Neural cell (in vitro differentiated cells): ENCODE results near the gene TRAF3. TPM values are rescaled to one million over a fixed set of nuclear protein-coding genes. Genes with fewer than 3 reads are reported as not detected.

Experiments
- H2AFZ ChIP-seq: fragments of 200-600, 300-800 bp; sonication (generic), shearing (Covaris generic); 2 replicates; pipeline ENCODE4 v1.6.0; 2014; ENCODE audit warnings: low read depth, mild to moderate bottlenecking, antibody characterized with exemption, low read length, moderate library complexity
- H3F3A ChIP-seq: fragments of 200-600 bp; shearing (Covaris generic); 2 replicates; pipeline ENCODE4 v1.6.1; 2016; ENCODE audit warnings: mild to moderate bottlenecking, moderate library complexity, mixed read lengths, antibody characterized with exemption, low read length; ENCODE audit not compliant: insufficient read depth, poor library complexity, severe bottlenecking
- H3K27ac ChIP-seq: fragments of 200-600, 300-800 bp; sonication (generic), shearing (Covaris generic); 2 replicates; pipeline ENCODE4 v1.5.1; 2014; ENCODE audit warnings: mild to moderate bottlenecking, low read length, moderate library complexity
- H3K27me3 ChIP-seq: fragments of 300-800, 200-600 bp; sonication (generic), shearing (Covaris generic); 2 replicates; pipeline ENCODE4 v1.6.0; 2014; ENCODE audit warnings: mild to moderate bottlenecking, low read depth, low read length, moderate library complexity; ENCODE audit not compliant: insufficient read depth
- H3K36me3 ChIP-seq: fragments of 300-800, 200-600 bp; sonication (generic), shearing (Covaris generic); 2 replicates; pipeline ENCODE4 v1.5.1; 2014; ENCODE audit warnings: mild to moderate bottlenecking, antibody characterized with exemption, low read length, moderate library complexity; ENCODE audit not compliant: insufficient read depth
- H3K4me2 ChIP-seq: fragments of 300-800, 200-600 bp; sonication (generic), shearing (Covaris generic); 2 replicates; pipeline ENCODE4 v1.6.0; 2014; ENCODE audit warnings: mild to moderate bottlenecking, low read length
- H3K4me3 ChIP-seq: fragments of 300-800, 200-600 bp; sonication (generic), shearing (Covaris generic); 2 replicates; pipeline ENCODE4 v1.5.1; 2014; ENCODE audit warnings: mild to moderate bottlenecking, low read length, moderate library complexity
- H3K79me2 ChIP-seq: fragments of 200-600 bp; shearing (Covaris generic); replicated peaks from 2 replicates; pipeline ENCODE4 v1.6.0; 2014; ENCODE audit warnings: mild to moderate bottlenecking, low read length, moderate library complexity; ENCODE audit not compliant: insufficient read depth
- H3K9ac ChIP-seq: fragments of 300-800, 200-600 bp; sonication (generic), shearing (Covaris generic); 2 replicates; pipeline ENCODE4 v1.6.1; 2016; ENCODE audit warnings: mild to moderate bottlenecking, low read length, mixed read lengths
- H3K9me2 ChIP-seq: fragments of 200-600 bp; shearing (Covaris generic); 2 replicates; pipeline ENCODE4 v1.6.1; 2016; ENCODE audit warnings: mild to moderate bottlenecking, low read length, mixed read lengths; ENCODE audit not compliant: insufficient read depth
- H3K9me3 ChIP-seq: fragments of 200-600, 300-800 bp; sonication (generic), shearing (Covaris generic); 2 replicates; pipeline ENCODE4 v1.6.1; 2016; ENCODE audit warnings: mild to moderate bottlenecking, mixed run types, low read length, moderate library complexity, mixed read lengths
- H4K20me1 ChIP-seq: fragments of 200-600 bp; shearing (Covaris generic); 2 replicates; pipeline ENCODE4 v1.6.1; 2016; ENCODE audit warnings: mild to moderate bottlenecking, mixed run types; ENCODE audit not compliant: insufficient read depth
- EP300 ChIP-seq: fragments of 450-650 bp; conservative IDR thresholded peaks from 2 replicates; pipeline ENCODE4 v1.6.1; 2014; ENCODE audit warnings: antibody characterized with exemption, mild to moderate bottlenecking, moderate library complexity; ENCODE audit not compliant: poor library complexity, severe bottlenecking
- EZH2 ChIP-seq: fragments of 200-600, 300-800 bp; shearing (Covaris generic), sonication (generic); IDR thresholded peaks from 2 replicates; pipeline ENCODE4 v1.6.1; 2014; ENCODE audit warnings: antibody characterized with exemption, low read length, borderline replicate concordance, mild to moderate bottlenecking; ENCODE audit not compliant: insufficient read depth, poor library complexity, severe bottlenecking
- MXI1 ChIP-seq: fragments of 450-650 bp; conservative IDR thresholded peaks from 2 replicates; pipeline ENCODE4 v1.6.1; 2014; ENCODE audit warnings: antibody characterized with exemption, mild to moderate bottlenecking; ENCODE audit not compliant: poor library complexity, severe bottlenecking
- POLR2AphosphoS5 ChIP-seq: IDR thresholded peaks from 2 replicates; pipeline ENCODE4 v1.6.1; 2012
- RAD21 ChIP-seq: fragments of 450-650 bp; conservative IDR thresholded peaks from 2 replicates; pipeline ENCODE4 v1.6.1; 2014; ENCODE audit warnings: antibody characterized with exemption, mild to moderate bottlenecking, moderate library complexity
- REST ChIP-seq: IDR thresholded peaks from 2 replicates; pipeline ENCODE4 v1.6.1; 2012; ENCODE audit warnings: borderline replicate concordance
- SMC3 ChIP-seq: fragments of 450-650 bp; conservative IDR thresholded peaks from 2 replicates; pipeline ENCODE4 v1.6.1; 2014; ENCODE audit warnings: antibody characterized with exemption, mild to moderate bottlenecking, moderate library complexity; ENCODE audit not compliant: poor library complexity
- TAF1 ChIP-seq: IDR thresholded peaks from 2 replicates; pipeline ENCODE4 v1.6.1; 2012; ENCODE audit warnings: low read depth
- polyA plus RNA-seq: library from polyadenylated mRNA; depleted of rRNA; stranded (reverse); fragments of >200 nt; gene quantifications from 2 replicates; pipeline ENCODE4 v1.2.3, GENCODE V29; 2014
- TF ChIP-seq, protein P1 (sequence below): fragments of 450-650 bp; IDR thresholded peaks from 2 replicates; pipeline ENCODE4 v1.5.1; 2014; ENCODE audit warnings: antibody characterized with exemption, mild to moderate bottlenecking, moderate library complexity; ENCODE audit not compliant: poor library complexity, severe bottlenecking

The TRAF3 gene
- polyA plus RNA-seq, 1 donor from 2014 or later, result 13.3 TPM

GRCh38 chr14:102786768-102787167 lies 9.5 kb downstream of the TRAF3 start:
- no peaks in the 10 kb centered on the region for H3K9me2 ChIP-seq
- H3K4me3 ChIP-seq, result no peak overlapping the region
- H4K20me1 ChIP-seq, result no peaks in the 10 kb centered on the region
- no peak overlapping the region for H2AFZ ChIP-seq
- H3K27ac ChIP-seq, result no peak overlapping the region
- no peaks in the 10 kb centered on the region for H3F3A ChIP-seq
- H3K9me3 ChIP-seq, result no peaks in the 10 kb centered on the region
- no peaks in the 10 kb centered on the region for H3K36me3 ChIP-seq
- TF ChIP-seq RAD21, result no peak
- TF ChIP-seq EZH2, result no peak
- TF ChIP-seq TAF1, result no peak
- TF ChIP-seq REST, result no peak
- H3K79me2 ChIP-seq, result peaks cover 6% of the 10 kb centered on the region
- H3K4me2 ChIP-seq, result no peak overlapping the region
- H3K27me3 ChIP-seq, result no peaks in the 10 kb centered on the region
- no peak overlapping the region for H3K9ac ChIP-seq

DNA sequence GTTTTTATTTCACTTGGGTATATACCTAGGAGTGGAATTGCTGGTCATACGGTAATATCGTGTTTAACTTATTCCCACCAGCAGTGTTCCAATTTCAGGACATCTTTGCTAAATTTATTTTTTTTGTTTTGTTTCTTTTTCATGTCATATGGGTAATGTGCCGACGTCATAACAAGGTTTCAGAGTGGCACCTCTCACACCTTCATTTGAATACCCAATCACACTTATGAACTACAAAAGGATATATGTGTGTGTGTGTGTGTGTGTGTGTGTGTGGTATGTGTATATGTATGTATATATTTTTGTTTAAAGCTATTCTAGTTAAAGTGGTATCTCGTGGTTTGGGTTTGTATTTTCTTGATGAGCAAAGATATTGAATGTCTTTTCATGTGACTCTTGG lies 12.1 kb downstream of the TRAF3 start:
- H3K4me3 ChIP-seq, result no peak overlapping the region
- no peaks in the 10 kb centered on the region for H4K20me1 ChIP-seq
- H3K79me2 ChIP-seq, result no peaks in the 10 kb centered on the region

More for the DNA sequence above, 12.1 kb downstream of the TRAF3 start:
- TF ChIP-seq EP300 (no peak), REST (no peak), POLR2AphosphoS5 (no peak), TAF1 (no peak), SMC3 (no peak), EZH2 (no peak), MXI1 (no peak), RAD21 (no peak)
- TF ChIP-seq, protein P1, sequence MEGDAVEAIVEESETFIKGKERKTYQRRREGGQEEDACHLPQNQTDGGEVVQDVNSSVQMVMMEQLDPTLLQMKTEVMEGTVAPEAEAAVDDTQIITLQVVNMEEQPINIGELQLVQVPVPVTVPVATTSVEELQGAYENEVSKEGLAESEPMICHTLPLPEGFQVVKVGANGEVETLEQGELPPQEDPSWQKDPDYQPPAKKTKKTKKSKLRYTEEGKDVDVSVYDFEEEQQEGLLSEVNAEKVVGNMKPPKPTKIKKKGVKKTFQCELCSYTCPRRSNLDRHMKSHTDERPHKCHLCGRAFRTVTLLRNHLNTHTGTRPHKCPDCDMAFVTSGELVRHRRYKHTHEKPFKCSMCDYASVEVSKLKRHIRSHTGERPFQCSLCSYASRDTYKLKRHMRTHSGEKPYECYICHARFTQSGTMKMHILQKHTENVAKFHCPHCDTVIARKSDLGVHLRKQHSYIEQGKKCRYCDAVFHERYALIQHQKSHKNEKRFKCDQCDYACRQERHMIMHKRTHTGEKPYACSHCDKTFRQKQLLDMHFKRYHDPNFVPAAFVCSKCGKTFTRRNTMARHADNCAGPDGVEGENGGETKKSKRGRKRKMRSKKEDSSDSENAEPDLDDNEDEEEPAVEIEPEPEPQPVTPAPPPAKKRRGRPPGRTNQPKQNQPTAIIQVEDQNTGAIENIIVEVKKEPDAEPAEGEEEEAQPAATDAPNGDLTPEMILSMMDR, result no peak
- H3K4me2 ChIP-seq, result no peak overlapping the region
- H3K9me2 ChIP-seq, result no peaks in the 10 kb centered on the region
- no peak overlapping the region for H2AFZ ChIP-seq
- no peaks in the 10 kb centered on the region for H3K9me3 ChIP-seq
- no peaks in the 10 kb centered on the region for H3F3A ChIP-seq
- no peaks in the 10 kb centered on the region for H3K27me3 ChIP-seq
- H3K27ac ChIP-seq, result no peak overlapping the region
- no peak overlapping the region for H3K9ac ChIP-seq
- H3K36me3 ChIP-seq, result no peaks in the 10 kb centered on the region
